Measurements from ENCODE around the gene MYO5B.

MYO5B gene

GRCh38 chr18:49926106-49926745 is 268.7 kb downstream of the MYO5B start:
- no peaks in the 10 kb centered on the region for H3K9me2 ChIP-seq (replicated peaks; ENCODE audit: control insufficient read depth, low read length)
- H3K36me3 ChIP-seq (ENCODE audit: control insufficient read depth, low read length) = no peaks in the 10 kb centered on the region
- H3K27ac ChIP-seq (ENCODE audit: low read depth, low read length) = no peak overlapping the region
- H3K27me3 ChIP-seq (ENCODE audit: control insufficient read depth, low read length) = peaks cover 19% of the 10 kb centered on the region; the same call in 1 of the 2 replicates
- H3F3A ChIP-seq (ENCODE audit: control insufficient read depth, insufficient read depth) = no peaks in the 10 kb centered on the region
- no peaks in the 10 kb centered on the region for H3K79me2 ChIP-seq (ENCODE audit: control insufficient read depth, low read length)
- H3K4me2 ChIP-seq (ENCODE audit: low read length) = no peak overlapping the region
- H4K20me1 ChIP-seq (ENCODE audit: control insufficient read depth, insufficient read depth, low read depth, low read length) = no peaks in the 10 kb centered on the region
- H3K9me3 ChIP-seq (ENCODE audit: control insufficient read depth, insufficient read depth, low read length) = no peaks in the 10 kb centered on the region
- no peak for TF ChIP-seq EZH2phosphoT487 (IDR thresholded peaks at IDR 0.05; ENCODE audit: borderline replicate concordance, low read length)
- TF ChIP-seq CTCF (IDR thresholded peaks at IDR 0.05; ENCODE audit: low read depth, low read length, poor library complexity, severe bottlenecking) = no peak
- H3K4me1 ChIP-seq (ENCODE audit: control insufficient read depth, low read length) = no peaks in the 10 kb centered on the region
- no peak overlapping the region for H3K4me3 ChIP-seq (ENCODE audit: low read length)

GRCh38 chr18:49924293-49924983 is 270.5 kb downstream of the MYO5B start:
- no peak overlapping the region for H3K27ac ChIP-seq (ENCODE audit: low read depth, low read length)
- no peaks in the 10 kb centered on the region for H3F3A ChIP-seq (ENCODE audit: control insufficient read depth, insufficient read depth)
- H3K79me2 ChIP-seq (ENCODE audit: control insufficient read depth, low read length) = no peaks in the 10 kb centered on the region
- TF ChIP-seq EZH2phosphoT487 (IDR thresholded peaks at IDR 0.05; ENCODE audit: borderline replicate concordance, low read length) (no peak), CTCF (IDR thresholded peaks at IDR 0.05; ENCODE audit: low read depth, low read length, poor library complexity, severe bottlenecking) (no peak)
- no peak overlapping the region for H3K4me3 ChIP-seq (ENCODE audit: low read length)
- H3K4me2 ChIP-seq (ENCODE audit: low read length) = no peak overlapping the region
- peaks cover 19% of the 10 kb centered on the region; the same call in 1 of the 2 replicates for H3K27me3 ChIP-seq (ENCODE audit: control insufficient read depth, low read length)
- no peaks in the 10 kb centered on the region for H4K20me1 ChIP-seq (ENCODE audit: control insufficient read depth, insufficient read depth, low read depth, low read length)
- no peaks in the 10 kb centered on the region for H3K4me1 ChIP-seq (ENCODE audit: control insufficient read depth, low read length)
- H3K9me2 ChIP-seq (replicated peaks; ENCODE audit: control insufficient read depth, low read length) = no peaks in the 10 kb centered on the region
- no peaks in the 10 kb centered on the region for H3K9me3 ChIP-seq (ENCODE audit: control insufficient read depth, insufficient read depth, low read length)
- H3K36me3 ChIP-seq (ENCODE audit: control insufficient read depth, low read length) = no peaks in the 10 kb centered on the region

- H4K20me1 ChIP-seq (ENCODE audit: control insufficient read depth, insufficient read depth, low read depth, low read length) = no peaks in the 10 kb centered on the region
- no peaks in the 10 kb centered on the region for H3K36me3 ChIP-seq (ENCODE audit: control insufficient read depth, low read length)
Observed at GRCh38 chr18:49922228-49922627, 272.7 kb downstream of the MYO5B start.

More at GRCh38 chr18:49922228-49922627, 272.7 kb downstream of the MYO5B start:
- no peaks in the 10 kb centered on the region for H3K9me3 ChIP-seq (ENCODE audit: control insufficient read depth, insufficient read depth, low read length)
- H3K9me2 ChIP-seq (replicated peaks; ENCODE audit: control insufficient read depth, low read length) = no peaks in the 10 kb centered on the region
- no peaks in the 10 kb centered on the region for H3F3A ChIP-seq (ENCODE audit: control insufficient read depth, insufficient read depth)
- TF ChIP-seq EZH2phosphoT487 (IDR thresholded peaks at IDR 0.05; ENCODE audit: borderline replicate concordance, low read length) (no peak), CTCF (IDR thresholded peaks at IDR 0.05; ENCODE audit: low read depth, low read length, poor library complexity, severe bottlenecking) (no peak)
- no peak overlapping the region for H3K27ac ChIP-seq (ENCODE audit: low read depth, low read length)
- no peak overlapping the region for H3K4me3 ChIP-seq (ENCODE audit: low read length)
- H3K79me2 ChIP-seq (ENCODE audit: control insufficient read depth, low read length) = no peaks in the 10 kb centered on the region
- peaks cover 19% of the 10 kb centered on the region for H3K27me3 ChIP-seq (ENCODE audit: control insufficient read depth, low read length)
- H3K4me1 ChIP-seq (ENCODE audit: control insufficient read depth, low read length) = no peaks in the 10 kb centered on the region
- no peak overlapping the region for H3K4me2 ChIP-seq (ENCODE audit: low read length)

Data from DOHH2 (cell line).